GM23338 (cell line): ENCODE results near the gene NLRX1.

ENCODE experiments used
- CREB1 ChIP-seq: fragments of 250-450 bp; sonication (Bioruptor Pico); IDR thresholded peaks from 2 replicates; pipeline ENCODE4 v1.5.0; 2020; ENCODE audit warnings: low read depth, mild to moderate bottlenecking, moderate library complexity
- EZH2 ChIP-seq: fragments of 200-600 bp; sonication (generic); IDR thresholded peaks from one replicate; pipeline ENCODE4 v1.8.0; 2017; ENCODE audit warnings: antibody characterized with exemption, mild to moderate bottlenecking, low read depth; ENCODE audit not compliant: unreplicated experiment
- EZH2phosphoT487 ChIP-seq: fragments of 200-600 bp; sonication (generic); IDR thresholded peaks from one replicate; pipeline ENCODE4 v1.8.1; 2018; ENCODE audit warnings: antibody characterized with exemption; ENCODE audit not compliant: unreplicated experiment
- JUNB ChIP-seq: IDR thresholded peaks from one replicate; pipeline ENCODE4 v1.6.1; 2016; ENCODE audit warnings: antibody characterized with exemption; ENCODE audit not compliant: unreplicated experiment
- NANOG ChIP-seq: IDR thresholded peaks from 2 replicates; pipeline ENCODE4 v1.6.1; 2016; ENCODE audit warnings: antibody characterized with exemption, borderline replicate concordance
- POLR2AphosphoS5 ChIP-seq: IDR thresholded peaks from 2 replicates; pipeline ENCODE4 v1.6.1; 2016; ENCODE audit warnings: antibody characterized with exemption, low read depth
- REST ChIP-seq: IDR thresholded peaks from one replicate; pipeline ENCODE4 v1.6.1; 2018; ENCODE audit warnings: antibody characterized with exemption; ENCODE audit not compliant: unreplicated experiment
- STAT1 ChIP-seq: IDR thresholded peaks from one replicate; pipeline ENCODE4 v1.6.1; 2016; ENCODE audit warnings: antibody characterized with exemption; ENCODE audit not compliant: unreplicated experiment
- TF ChIP-seq, protein P1 (sequence below), 2 experiments: fragments of 200-600 bp in 1 of 2; sonication (generic) in 1 of 2; conservative IDR thresholded peaks; 2 replicates each; pipeline versions ENCODE4 v1.5.1 to v1.6.1; 2016 to 2017; ENCODE audit warnings: antibody characterized with exemption in 2 of 2, low read depth in 2 of 2, mild to moderate bottlenecking in 2 of 2, moderate library complexity in 1 of 2
- TF ChIP-seq, protein P2 (sequence below): IDR thresholded peaks from 2 replicates; pipeline ENCODE4 v1.6.1; 2016; ENCODE audit warnings: antibody characterized with exemption

DNA sequence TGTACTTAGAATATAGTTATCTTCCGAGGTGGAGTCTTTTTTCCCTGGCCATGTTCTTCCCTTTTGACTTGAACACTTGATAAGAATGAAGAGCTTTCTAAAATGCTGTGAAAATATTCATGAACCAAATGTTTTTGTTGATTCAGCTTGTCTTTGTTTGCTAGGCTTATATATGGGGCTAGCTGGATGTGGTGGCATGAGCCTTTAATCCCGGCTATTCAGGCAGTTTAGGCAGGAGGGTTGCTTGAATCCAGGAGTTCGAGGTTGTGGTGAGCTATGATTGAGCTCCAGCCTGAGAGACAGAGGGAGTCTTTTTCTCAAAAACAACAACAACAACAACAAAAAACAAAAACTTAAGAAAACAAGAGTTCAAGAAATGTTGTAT lies 60.8 kb downstream of the NLRX1 start:
- TF ChIP-seq, protein P1, sequence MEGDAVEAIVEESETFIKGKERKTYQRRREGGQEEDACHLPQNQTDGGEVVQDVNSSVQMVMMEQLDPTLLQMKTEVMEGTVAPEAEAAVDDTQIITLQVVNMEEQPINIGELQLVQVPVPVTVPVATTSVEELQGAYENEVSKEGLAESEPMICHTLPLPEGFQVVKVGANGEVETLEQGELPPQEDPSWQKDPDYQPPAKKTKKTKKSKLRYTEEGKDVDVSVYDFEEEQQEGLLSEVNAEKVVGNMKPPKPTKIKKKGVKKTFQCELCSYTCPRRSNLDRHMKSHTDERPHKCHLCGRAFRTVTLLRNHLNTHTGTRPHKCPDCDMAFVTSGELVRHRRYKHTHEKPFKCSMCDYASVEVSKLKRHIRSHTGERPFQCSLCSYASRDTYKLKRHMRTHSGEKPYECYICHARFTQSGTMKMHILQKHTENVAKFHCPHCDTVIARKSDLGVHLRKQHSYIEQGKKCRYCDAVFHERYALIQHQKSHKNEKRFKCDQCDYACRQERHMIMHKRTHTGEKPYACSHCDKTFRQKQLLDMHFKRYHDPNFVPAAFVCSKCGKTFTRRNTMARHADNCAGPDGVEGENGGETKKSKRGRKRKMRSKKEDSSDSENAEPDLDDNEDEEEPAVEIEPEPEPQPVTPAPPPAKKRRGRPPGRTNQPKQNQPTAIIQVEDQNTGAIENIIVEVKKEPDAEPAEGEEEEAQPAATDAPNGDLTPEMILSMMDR (conservative IDR thresholded peaks at IDR 0.05; ENCODE audit: low read depth in 2 of 2), result no peak
- TF ChIP-seq EZH2phosphoT487, result no peak
- TF ChIP-seq POLR2AphosphoS5, result no peak
- TF ChIP-seq STAT1, result no peak
- TF ChIP-seq CREB1 (CRISPR knock-in tag), result no peak
- TF ChIP-seq JUNB, result no peak
- no peak for TF ChIP-seq EZH2
- no peak for TF ChIP-seq REST
- TF ChIP-seq NANOG, result no peak
- TF ChIP-seq, protein P2, sequence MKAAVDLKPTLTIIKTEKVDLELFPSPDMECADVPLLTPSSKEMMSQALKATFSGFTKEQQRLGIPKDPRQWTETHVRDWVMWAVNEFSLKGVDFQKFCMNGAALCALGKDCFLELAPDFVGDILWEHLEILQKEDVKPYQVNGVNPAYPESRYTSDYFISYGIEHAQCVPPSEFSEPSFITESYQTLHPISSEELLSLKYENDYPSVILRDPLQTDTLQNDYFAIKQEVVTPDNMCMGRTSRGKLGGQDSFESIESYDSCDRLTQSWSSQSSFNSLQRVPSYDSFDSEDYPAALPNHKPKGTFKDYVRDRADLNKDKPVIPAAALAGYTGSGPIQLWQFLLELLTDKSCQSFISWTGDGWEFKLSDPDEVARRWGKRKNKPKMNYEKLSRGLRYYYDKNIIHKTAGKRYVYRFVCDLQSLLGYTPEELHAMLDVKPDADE, result no peak
